ENCODE measurements around the gene CD81.

DNA sequence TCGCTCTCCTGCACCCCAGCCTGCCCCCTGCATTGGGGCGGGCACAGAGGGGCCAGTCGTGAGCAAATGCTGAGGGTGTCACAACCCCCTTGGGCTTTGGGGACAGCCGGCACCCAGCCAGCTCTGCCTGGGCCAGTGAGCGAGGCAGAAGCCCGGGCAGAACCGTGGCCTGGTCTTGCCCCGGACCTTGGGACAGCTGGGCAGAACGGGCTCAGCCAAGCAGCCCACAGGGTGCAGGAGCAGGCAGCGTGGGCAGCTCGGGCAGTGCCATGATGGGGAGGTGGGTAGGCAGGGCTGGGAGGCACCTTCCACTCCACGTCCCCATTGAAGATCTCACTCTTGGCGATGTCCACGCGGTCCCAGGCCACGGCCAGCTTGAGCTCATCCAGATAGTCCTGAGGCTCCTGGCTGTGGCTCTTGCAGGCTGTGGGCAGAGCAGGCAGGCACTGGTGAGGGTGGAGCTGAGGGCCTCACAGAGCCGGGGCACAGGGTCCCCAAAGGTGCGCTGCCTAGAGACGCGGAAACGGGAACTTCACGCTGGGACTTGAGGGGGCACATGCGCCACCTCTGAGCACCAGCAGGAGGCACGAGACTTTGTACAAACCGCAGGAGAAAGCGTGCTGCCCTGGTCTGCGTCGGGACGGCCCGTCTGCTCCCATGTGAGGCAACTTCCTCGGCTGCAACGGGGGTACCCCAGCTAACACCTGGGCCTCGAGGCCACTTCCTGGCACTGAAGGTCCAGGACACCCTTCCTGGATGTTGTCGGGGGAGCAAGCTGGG is 38.7 kb downstream of the CD81 start:
- TF ChIP-seq, protein P1, sequence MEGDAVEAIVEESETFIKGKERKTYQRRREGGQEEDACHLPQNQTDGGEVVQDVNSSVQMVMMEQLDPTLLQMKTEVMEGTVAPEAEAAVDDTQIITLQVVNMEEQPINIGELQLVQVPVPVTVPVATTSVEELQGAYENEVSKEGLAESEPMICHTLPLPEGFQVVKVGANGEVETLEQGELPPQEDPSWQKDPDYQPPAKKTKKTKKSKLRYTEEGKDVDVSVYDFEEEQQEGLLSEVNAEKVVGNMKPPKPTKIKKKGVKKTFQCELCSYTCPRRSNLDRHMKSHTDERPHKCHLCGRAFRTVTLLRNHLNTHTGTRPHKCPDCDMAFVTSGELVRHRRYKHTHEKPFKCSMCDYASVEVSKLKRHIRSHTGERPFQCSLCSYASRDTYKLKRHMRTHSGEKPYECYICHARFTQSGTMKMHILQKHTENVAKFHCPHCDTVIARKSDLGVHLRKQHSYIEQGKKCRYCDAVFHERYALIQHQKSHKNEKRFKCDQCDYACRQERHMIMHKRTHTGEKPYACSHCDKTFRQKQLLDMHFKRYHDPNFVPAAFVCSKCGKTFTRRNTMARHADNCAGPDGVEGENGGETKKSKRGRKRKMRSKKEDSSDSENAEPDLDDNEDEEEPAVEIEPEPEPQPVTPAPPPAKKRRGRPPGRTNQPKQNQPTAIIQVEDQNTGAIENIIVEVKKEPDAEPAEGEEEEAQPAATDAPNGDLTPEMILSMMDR (conservative IDR thresholded peaks at IDR 0.05; ENCODE audit: low read length) = no peak; the same call in 1 of the 2 replicates
- no peak for TF ChIP-seq EZH2phosphoT487 (IDR thresholded peaks at IDR 0.05; ENCODE audit: borderline replicate concordance)

Measured in Loucy (cell line).